ENCODE measurements around the gene TMEM219. TPM values are rescaled to one million over a fixed set of nuclear protein-coding genes. Genes with fewer than 3 reads are reported as not detected.
"Not testable (repeated sequence)": the region's sequence is repeated elsewhere in the genome, so short reads cannot be mapped to it uniquely, and the experiment has no call there.

Gene TMEM219
- total RNA-seq: 26.9 TPM

GRCh38 chr16:29961479-29962343 lies at the start of gene TMEM219:
Gene TMEM219 (plus strand): TSS chr16:29962079. CDS start chr16:29963144, 1,065 bp downstream.
- DNase-seq (ENCODE audit: low spot score in 2 of 2) (peak; percentile 95 to 98), FAIRE-seq (no peak)

GRCh38 chr16:29912087-29912486 lies 49.8 kb upstream of the TMEM219 start:
- DNase-seq (ENCODE audit: low spot score in 2 of 2) (no peak), FAIRE-seq (no peak)

GRCh38 chr16:29913514-29913913 lies 48.4 kb upstream of the TMEM219 start:
- DNase-seq (ENCODE audit: low spot score in 2 of 2): no peak
- no peak for FAIRE-seq

GRCh38 chr16:29915590-29916247 lies 46.2 kb upstream of the TMEM219 start:
- FAIRE-seq (no peak), DNase-seq (ENCODE audit: low spot score in 2 of 2) (no peak)

- DNase-seq (ENCODE audit: low spot score in 2 of 2) (no peak), FAIRE-seq (no peak)
These were observed 44.9 kb upstream of the TMEM219 start for GRCh38 chr16:29916979-29917378.

GRCh38 chr16:29920288-29921033 lies 41.4 kb upstream of the TMEM219 start:
- no peak for DNase-seq (ENCODE audit: low spot score in 2 of 2)
- FAIRE-seq: no peak

GRCh38 chr16:29921034-29921385 lies 40.9 kb upstream of the TMEM219 start:
- no peak for FAIRE-seq

GRCh38 chr16:29922326-29922725 lies 39.6 kb upstream of the TMEM219 start:
- DNase-seq (ENCODE audit: low spot score in 2 of 2): no peak
- no peak for FAIRE-seq

More at GRCh38 chr16:29921034-29921385, 40.9 kb upstream of the TMEM219 start:
- DNase-seq (ENCODE audit: low spot score in 2 of 2): no peak

GRCh38 chr16:29922986-29923501 lies 38.8 kb upstream of the TMEM219 start:
- no peak for FAIRE-seq
- no peak for DNase-seq (ENCODE audit: low spot score in 2 of 2)

- FAIRE-seq (no peak), DNase-seq (ENCODE audit: low spot score in 2 of 2) (no peak)
These were observed 36.6 kb upstream of the TMEM219 start for GRCh38 chr16:29925105-29925756.

- FAIRE-seq (no peak), DNase-seq (ENCODE audit: low spot score in 2 of 2) (peak; percentile 97 to 99)
These were observed 35.8 kb upstream of the TMEM219 start, which contains the start of gene KCTD13 for GRCh38 chr16:29925781-29926710. Gene KCTD13 (minus strand): TSS chr16:29926226. CDS start chr16:29926033, 193 bp downstream.

- FAIRE-seq: no peak
These were observed 35.2 kb upstream of the TMEM219 start for GRCh38 chr16:29926711-29927052.

GRCh38 chr16:29927070-29927905 lies 34.6 kb upstream of the TMEM219 start:
- FAIRE-seq (no peak), DNase-seq (ENCODE audit: low spot score in 2 of 2) (no peak)

More at GRCh38 chr16:29926711-29927052, 35.2 kb upstream of the TMEM219 start:
- DNase-seq (ENCODE audit: low spot score in 2 of 2): peak in 1 of 2 donors; percentile 51

GRCh38 chr16:29931750-29932149 lies 30.1 kb upstream of the TMEM219 start:
- FAIRE-seq; DNase-seq (ENCODE audit: low spot score in 2 of 2): not testable (repeated sequence)

GRCh38 chr16:29940656-29941055 lies 21.2 kb upstream of the TMEM219 start:
- no peak for FAIRE-seq
- no peak for DNase-seq (ENCODE audit: low spot score in 2 of 2)

GRCh38 chr16:29943846-29944799 lies 17.8 kb upstream of the TMEM219 start:
- no peak for DNase-seq (ENCODE audit: low spot score in 2 of 2)
- FAIRE-seq: no peak

GRCh38 chr16:29947897-29948296 lies 14.0 kb upstream of the TMEM219 start:
- no peak for FAIRE-seq
- no peak for DNase-seq (ENCODE audit: low spot score in 2 of 2)

Data from frontal cortex (tissue), 4 donors.